ENCODE data around the gene ADAMTS9.

- no peak for TF ChIP-seq HDAC6 (IDR thresholded peaks at IDR 0.05; ENCODE audit: unreplicated experiment)
- TF ChIP-seq CTCF (IDR thresholded peaks at IDR 0.05 in 2 of 3, conservative IDR thresholded peaks at IDR 0.05 in 1 of 3; ENCODE audit: control insufficient read depth in 2 of 3, extremely low read depth in 1 of 3, insufficient read depth in 1 of 3, low read depth in 3 of 3, low read length in 3 of 3), result no peak
- no peak for TF ChIP-seq EGR1 (IDR thresholded peaks at IDR 0.05; ENCODE audit: borderline replicate concordance in 1 of 2, low read depth in 2 of 2, low read length in 2 of 2)
- TF ChIP-seq ZZZ3 (IDR thresholded peaks at IDR 0.05; ENCODE audit: control insufficient read depth, insufficient read length, low read depth), result no peak
- no peak for TF ChIP-seq IRF5 (IDR thresholded peaks at IDR 0.05; ENCODE audit: borderline replicate concordance)
Observed at GRCh38 chr3:64520334-64520733, 167.5 kb downstream of the ADAMTS9 start.
